ENCODE measurements around the gene HIVEP3. TPM values are rescaled to one million over a fixed set of nuclear protein-coding genes. Genes with fewer than 3 reads are reported as not detected.

The HIVEP3 gene
- total RNA-seq, 4 donors from 2014 or later = 4.6 to 8.3 (median 6.5) TPM

DNA sequence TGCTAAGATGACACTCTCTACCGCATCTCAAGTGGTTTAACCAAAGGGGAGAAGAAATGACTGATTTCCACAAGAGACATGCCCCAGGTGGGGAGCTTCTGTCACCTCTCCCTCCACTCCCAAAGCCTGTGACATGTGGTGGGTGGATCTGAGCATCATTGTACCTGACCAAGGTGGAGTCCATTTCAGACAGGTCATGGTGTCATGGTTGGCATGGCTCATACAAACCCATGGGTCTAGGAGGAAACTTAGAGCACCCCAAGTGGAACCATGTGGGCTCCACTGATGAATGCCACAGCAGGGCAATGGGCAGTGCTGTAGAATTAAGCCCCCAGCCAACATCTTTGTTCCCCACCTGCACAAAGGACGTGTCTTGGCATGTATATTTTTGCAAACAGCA lies 302.7 kb downstream of the HIVEP3 start:
- Histone ChIP-seq H3K4me3 (no peak overlapping the region), H3K27ac (no peak overlapping the region), H3K4me1 (peaks cover 0 to 4% (median 0%) of the 10 kb centered on the region in 4 donors), H3K9me3 (no peaks in the 10 kb centered on the region), H3K36me3 (no peaks in the 10 kb centered on the region), H3K27me3 (no peaks in the 10 kb centered on the region)
- no peak for DNase-seq
- TF ChIP-seq, protein P1, sequence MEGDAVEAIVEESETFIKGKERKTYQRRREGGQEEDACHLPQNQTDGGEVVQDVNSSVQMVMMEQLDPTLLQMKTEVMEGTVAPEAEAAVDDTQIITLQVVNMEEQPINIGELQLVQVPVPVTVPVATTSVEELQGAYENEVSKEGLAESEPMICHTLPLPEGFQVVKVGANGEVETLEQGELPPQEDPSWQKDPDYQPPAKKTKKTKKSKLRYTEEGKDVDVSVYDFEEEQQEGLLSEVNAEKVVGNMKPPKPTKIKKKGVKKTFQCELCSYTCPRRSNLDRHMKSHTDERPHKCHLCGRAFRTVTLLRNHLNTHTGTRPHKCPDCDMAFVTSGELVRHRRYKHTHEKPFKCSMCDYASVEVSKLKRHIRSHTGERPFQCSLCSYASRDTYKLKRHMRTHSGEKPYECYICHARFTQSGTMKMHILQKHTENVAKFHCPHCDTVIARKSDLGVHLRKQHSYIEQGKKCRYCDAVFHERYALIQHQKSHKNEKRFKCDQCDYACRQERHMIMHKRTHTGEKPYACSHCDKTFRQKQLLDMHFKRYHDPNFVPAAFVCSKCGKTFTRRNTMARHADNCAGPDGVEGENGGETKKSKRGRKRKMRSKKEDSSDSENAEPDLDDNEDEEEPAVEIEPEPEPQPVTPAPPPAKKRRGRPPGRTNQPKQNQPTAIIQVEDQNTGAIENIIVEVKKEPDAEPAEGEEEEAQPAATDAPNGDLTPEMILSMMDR (IDR thresholded peaks at IDR 0.05) = no peak
- TF ChIP-seq POLR2A (IDR thresholded peaks at IDR 0.05) = no peak

DNA sequence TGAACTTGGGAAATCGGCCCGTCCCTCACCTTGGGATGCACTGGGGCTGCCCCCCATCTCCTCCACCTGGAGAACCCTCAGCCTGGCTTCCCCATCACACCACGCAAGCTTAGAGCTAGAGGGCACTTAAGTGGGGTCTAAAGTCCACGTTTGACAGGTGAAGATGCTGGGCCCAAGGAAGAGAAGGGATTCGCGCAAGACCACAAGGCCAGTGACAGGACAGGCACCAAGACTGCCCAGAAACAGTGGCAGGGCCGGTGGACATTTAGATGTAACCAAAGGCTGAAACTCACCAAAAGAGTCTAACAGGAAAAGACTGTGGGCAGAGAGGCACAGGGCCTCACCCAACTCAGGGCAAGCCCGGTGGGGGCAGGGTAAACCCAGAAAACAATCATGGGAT lies 303.4 kb downstream of the HIVEP3 start:
- Histone ChIP-seq H3K4me1 (peaks cover 0 to 4% (median 0%) of the 10 kb centered on the region in 4 donors), H3K27ac (no peak overlapping the region), H3K36me3 (no peaks in the 10 kb centered on the region), H3K9me3 (no peaks in the 10 kb centered on the region), H3K27me3 (no peaks in the 10 kb centered on the region), H3K4me3 (no peak overlapping the region)
- DNase-seq = no peak
- TF ChIP-seq, protein P1 (IDR thresholded peaks at IDR 0.05) = no peak
- no peak for TF ChIP-seq POLR2A (IDR thresholded peaks at IDR 0.05)

DNA sequence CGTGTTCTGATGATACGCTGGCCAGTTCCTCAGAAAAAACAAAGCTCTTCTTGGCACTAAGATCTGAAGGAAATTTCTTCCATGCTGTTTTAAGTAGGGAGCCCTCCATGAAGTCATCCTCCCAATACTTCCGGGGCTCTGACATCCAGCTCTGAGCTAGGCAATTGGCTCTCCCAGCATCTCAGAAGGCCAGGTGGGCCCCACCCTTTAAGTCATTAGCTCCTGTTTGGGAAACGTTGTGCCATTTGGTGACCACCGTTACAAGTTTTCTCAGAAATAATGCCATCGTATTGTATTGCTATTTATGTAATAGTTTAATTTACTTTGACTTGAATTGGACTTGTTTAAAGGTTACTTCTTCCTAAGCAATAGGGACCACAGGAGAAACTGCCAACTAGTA lies 303.9 kb downstream of the HIVEP3 start:
- Histone ChIP-seq H3K27me3 (no peaks in the 10 kb centered on the region), H3K4me1 (peaks cover 0 to 4% (median 0%) of the 10 kb centered on the region in 4 donors), H3K4me3 (no peak overlapping the region), H3K27ac (no peak overlapping the region), H3K9me3 (no peaks in the 10 kb centered on the region), H3K36me3 (no peaks in the 10 kb centered on the region)
- DNase-seq = no peak
- TF ChIP-seq POLR2A (IDR thresholded peaks at IDR 0.05) = no peak
- TF ChIP-seq, protein P1 (IDR thresholded peaks at IDR 0.05) = no peak

DNA sequence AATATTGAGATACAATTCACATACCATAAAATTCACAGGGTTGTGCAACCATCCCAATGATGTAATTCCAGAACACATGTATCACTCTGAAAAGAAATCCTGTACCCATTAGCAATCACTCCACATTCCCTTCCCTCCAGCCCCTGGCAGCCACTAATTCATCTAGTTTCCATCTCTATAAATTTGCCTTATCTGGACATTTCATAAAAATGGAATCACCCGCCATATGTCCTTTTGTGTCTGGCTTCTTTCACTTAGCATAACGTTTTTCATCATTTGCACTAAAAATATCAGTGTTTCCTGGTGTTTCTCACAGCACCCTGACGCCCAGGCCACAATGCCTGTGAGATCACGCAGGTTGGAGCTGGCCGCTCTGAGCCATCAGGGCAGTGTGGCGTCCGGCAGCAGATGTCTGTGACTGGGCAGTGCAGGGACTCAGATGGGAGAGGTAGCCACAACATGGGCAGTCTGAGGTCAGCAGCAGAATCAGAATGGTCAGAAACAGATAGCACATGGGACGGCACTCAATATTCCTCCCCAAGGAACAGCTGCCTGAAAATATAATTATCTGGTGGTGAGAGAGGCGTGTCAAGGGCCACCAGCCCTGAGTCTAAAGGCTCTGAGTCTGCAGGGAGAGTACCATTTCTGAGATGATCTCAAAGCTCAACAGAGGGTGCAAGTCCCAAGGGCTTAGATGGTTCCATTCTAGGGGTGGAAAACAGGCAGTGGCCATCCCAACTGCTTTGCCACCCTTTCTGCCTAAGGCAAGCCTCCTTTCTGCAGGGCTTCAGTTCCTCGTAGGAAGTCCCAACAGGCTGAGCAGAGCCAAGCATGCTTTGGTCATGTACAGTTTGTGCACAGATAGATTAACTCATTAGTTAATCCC lies 304.8 kb downstream of the HIVEP3 start:
- TF ChIP-seq, protein P1 (IDR thresholded peaks at IDR 0.05) = no peak
- TF ChIP-seq POLR2A (IDR thresholded peaks at IDR 0.05) = no peak
- H3K9me3 ChIP-seq = no peaks in the 10 kb centered on the region
- DNase-seq = no peak
- H3K36me3 ChIP-seq = no peaks in the 10 kb centered on the region
- H3K27ac ChIP-seq = no peak overlapping the region
- H3K27me3 ChIP-seq = no peaks in the 10 kb centered on the region
- H3K4me1 ChIP-seq = peaks cover 0 to 4% (median 0%) of the 10 kb centered on the region in 4 donors
- no peak overlapping the region for H3K4me3 ChIP-seq

DNA sequence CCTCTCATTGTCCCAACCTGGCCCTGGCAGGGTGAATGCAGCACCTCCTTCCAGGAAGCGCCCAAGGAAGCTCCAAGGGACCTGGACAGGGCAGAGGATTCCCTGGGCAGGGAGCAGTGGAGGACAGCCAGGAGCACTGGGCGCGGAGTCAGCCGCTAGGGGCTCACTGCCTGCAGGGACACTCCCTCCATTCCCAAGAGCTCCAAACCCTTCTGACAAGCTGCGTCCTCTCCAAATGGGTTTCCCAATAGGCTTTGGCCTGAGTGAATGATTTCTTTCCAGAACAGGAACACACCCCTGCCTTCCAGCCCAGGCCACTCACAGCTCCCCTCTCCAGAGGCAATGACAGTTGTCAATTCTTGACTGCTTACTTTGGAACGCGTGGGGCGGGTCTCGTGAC lies 305.8 kb downstream of the HIVEP3 start:
- Histone ChIP-seq H3K27ac (no peak overlapping the region), H3K4me3 (no peak overlapping the region), H3K27me3 (no peaks in the 10 kb centered on the region), H3K36me3 (no peaks in the 10 kb centered on the region), H3K9me3 (no peaks in the 10 kb centered on the region), H3K4me1 (peaks cover 0 to 3% (median 0%) of the 10 kb centered on the region in 4 donors)
- no peak for DNase-seq
- TF ChIP-seq, protein P1 (IDR thresholded peaks at IDR 0.05) = no peak
- TF ChIP-seq POLR2A (IDR thresholded peaks at IDR 0.05) = no peak
